HepG2 (cell line): ENCODE measurements around the gene PNN. TPM values are rescaled to one million over a fixed set of nuclear protein-coding genes. Genes with fewer than 3 reads are reported as not detected.

Experiments used
- AFF4 ChIP-seq: sonication (generic); formaldehyde crosslinking; IDR thresholded peaks from 2 replicates; pipeline ENCODE4 v1.4.0; 2020; ENCODE audit warnings: missing genetic modification reagents
- BORCS8-MEF2B ChIP-seq: sonication (generic); formaldehyde crosslinking; IDR thresholded peaks from 2 replicates; pipeline ENCODE4 v1.8.0; 2022; ENCODE audit warnings: mild to moderate bottlenecking, missing genetic modification reagents
- CHD2 ChIP-seq: IDR thresholded peaks from 2 replicates; pipeline ENCODE4 v1.6.1; 2011; ENCODE audit warnings: low read depth, low read length, improper control_type of control experiment
- EHMT2 ChIP-seq: fragments of 200-600 bp; sonication (generic); IDR thresholded peaks from 2 replicates; pipeline ENCODE4 v1.7.0; 2017; ENCODE audit warnings: antibody characterized with exemption, low read depth, low read length, borderline replicate concordance
- KDM5B ChIP-seq: sonication (generic); formaldehyde crosslinking; IDR thresholded peaks from 2 replicates; pipeline ENCODE4 v1.4.0; 2020; ENCODE audit warnings: missing genetic modification reagents, mild to moderate bottlenecking, borderline replicate concordance
- POLR2A ChIP-seq, 2 experiments: IDR thresholded peaks; 2 replicates each; pipeline ENCODE4 v1.6.1; 2011; ENCODE audit warnings: low read depth in 2 of 2, low read length in 2 of 2, mild to moderate bottlenecking in 1 of 2, moderate library complexity in 1 of 2; ENCODE audit not compliant: insufficient read depth in 1 of 2
- SALL1 ChIP-seq: sonication (generic); formaldehyde crosslinking; IDR thresholded peaks from 2 replicates; pipeline ENCODE4 v1.8.0; 2022; ENCODE audit warnings: mild to moderate bottlenecking, missing genetic modification reagents
- ZNF589 ChIP-seq: sonication (generic); formaldehyde crosslinking; conservative IDR thresholded peaks from 2 replicates; pipeline ENCODE4 v1.8.0; 2022; ENCODE audit warnings: mild to moderate bottlenecking, moderate library complexity, missing genetic modification reagents
- polyA plus RNA-seq, 8 experiments: library from polyadenylated mRNA; depleted of rRNA in 3 of 8; stranded (reverse) in 7 of 8; unstranded in 1 of 8; fragments of >200 nt; fragmentation: Illumina TruSeq in 4 of 8; extraction: Trizol in 4 of 8; gene quantifications; 2 replicates each; pipeline versions ENCODE4 v1.2.1 to v1.2.3, GENCODE V29; 2011 to 2016; ENCODE audit warnings: low read depth in 4 of 8, missing spikeins in 1 of 8, mixed read lengths in 1 of 8; ENCODE audit not compliant: insufficient read depth in 1 of 8
- total RNA-seq, 5 experiments: library from RNA; depleted of rRNA; stranded (reverse); fragments of >200 nt; fragmentation: Illumina TruSeq; extraction: Trizol; gene quantifications; 2 replicates each; pipeline ENCODE4 v1.2.3, GENCODE V29; 2016; ENCODE audit warnings: low read depth in 1 of 5
- TF ChIP-seq, protein P1 (sequence below): sonication (generic); formaldehyde crosslinking; conservative IDR thresholded peaks from 2 replicates; pipeline ENCODE4 v1.8.1; 2023; ENCODE audit warnings: missing genetic modification reagents
- TF ChIP-seq, protein P2 (sequence below): sonication (generic); formaldehyde crosslinking; IDR thresholded peaks from 2 replicates; pipeline ENCODE4 v1.4.0; 2020; ENCODE audit warnings: mild to moderate bottlenecking, missing genetic modification reagents
- TF ChIP-seq, protein P3 (sequence below): sonication (generic); formaldehyde crosslinking; IDR thresholded peaks from 2 replicates; pipeline ENCODE4 v1.4.0; 2020; ENCODE audit warnings: missing genetic modification reagents
- TF ChIP-seq, protein P4 (sequence below): sonication (generic); formaldehyde crosslinking; IDR thresholded peaks from 2 replicates; pipeline ENCODE4 v1.4.0; 2020; ENCODE audit warnings: missing genetic modification reagents
- TF ChIP-seq, protein P5 (sequence below): sonication (generic); formaldehyde crosslinking; IDR thresholded peaks from 2 replicates; pipeline ENCODE4 v1.8.1; 2023; ENCODE audit warnings: mild to moderate bottlenecking, missing genetic modification reagents

The PNN gene
- total and polyA plus RNA-seq, 2 of the 13 experiments (the other 11 are each of a cell fraction or from before 2014, with no cell fraction given), result 58.0 to 214 TPM

DNA sequence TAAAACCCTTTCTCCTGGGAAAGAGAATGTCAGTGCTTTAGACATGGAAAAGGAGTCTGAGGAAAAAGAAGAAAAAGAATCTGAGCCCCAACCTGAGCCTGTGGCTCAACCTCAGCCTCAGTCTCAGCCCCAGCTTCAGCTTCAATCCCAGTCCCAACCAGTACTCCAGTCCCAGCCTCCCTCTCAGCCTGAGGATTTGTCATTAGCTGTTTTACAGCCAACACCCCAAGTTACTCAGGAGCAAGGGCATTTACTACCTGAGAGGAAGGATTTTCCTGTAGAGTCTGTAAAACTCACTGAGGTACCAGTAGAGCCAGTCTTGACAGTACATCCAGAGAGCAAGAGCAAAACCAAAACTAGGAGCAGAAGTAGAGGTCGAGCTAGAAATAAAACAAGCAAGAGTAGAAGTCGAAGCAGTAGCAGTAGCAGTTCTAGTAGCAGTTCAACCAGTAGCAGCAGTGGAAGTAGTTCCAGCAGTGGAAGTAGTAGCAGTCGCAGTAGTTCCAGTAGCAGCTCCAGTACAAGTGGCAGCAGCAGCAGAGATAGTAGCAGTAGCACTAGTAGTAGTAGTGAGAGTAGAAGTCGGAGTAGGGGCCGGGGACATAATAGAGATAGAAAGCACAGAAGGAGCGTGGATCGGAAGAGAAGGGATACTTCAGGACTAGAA is 6.1 kb downstream of the PNN start (continued):
- TF ChIP-seq, protein P1, sequence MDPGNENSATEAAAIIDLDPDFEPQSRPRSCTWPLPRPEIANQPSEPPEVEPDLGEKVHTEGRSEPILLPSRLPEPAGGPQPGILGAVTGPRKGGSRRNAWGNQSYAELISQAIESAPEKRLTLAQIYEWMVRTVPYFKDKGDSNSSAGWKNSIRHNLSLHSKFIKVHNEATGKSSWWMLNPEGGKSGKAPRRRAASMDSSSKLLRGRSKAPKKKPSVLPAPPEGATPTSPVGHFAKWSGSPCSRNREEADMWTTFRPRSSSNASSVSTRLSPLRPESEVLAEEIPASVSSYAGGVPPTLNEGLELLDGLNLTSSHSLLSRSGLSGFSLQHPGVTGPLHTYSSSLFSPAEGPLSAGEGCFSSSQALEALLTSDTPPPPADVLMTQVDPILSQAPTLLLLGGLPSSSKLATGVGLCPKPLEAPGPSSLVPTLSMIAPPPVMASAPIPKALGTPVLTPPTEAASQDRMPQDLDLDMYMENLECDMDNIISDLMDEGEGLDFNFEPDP (CRISPR knock-in tag), result no peak
- TF ChIP-seq EHMT2 (no peak), AFF4 (CRISPR knock-in tag) (no peak), ZNF589 (no peak), CHD2 (no peak), POLR2A (IDR thresholded peaks at IDR 0.05; ENCODE audit: insufficient read depth in 1 of 2, low read depth in 2 of 2, low read length in 2 of 2) (peak; percentile 46 to 48; a peak in 3 of 4 replicates), BORCS8-MEF2B (CRISPR knock-in tag) (no peak), SALL1 (CRISPR knock-in tag) (no peak), KDM5B (CRISPR knock-in tag) (no peak)
- TF ChIP-seq, protein P2, sequence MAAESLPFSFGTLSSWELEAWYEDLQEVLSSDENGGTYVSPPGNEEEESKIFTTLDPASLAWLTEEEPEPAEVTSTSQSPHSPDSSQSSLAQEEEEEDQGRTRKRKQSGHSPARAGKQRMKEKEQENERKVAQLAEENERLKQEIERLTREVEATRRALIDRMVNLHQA (CRISPR knock-in tag), result no peak
- TF ChIP-seq, protein P3, sequence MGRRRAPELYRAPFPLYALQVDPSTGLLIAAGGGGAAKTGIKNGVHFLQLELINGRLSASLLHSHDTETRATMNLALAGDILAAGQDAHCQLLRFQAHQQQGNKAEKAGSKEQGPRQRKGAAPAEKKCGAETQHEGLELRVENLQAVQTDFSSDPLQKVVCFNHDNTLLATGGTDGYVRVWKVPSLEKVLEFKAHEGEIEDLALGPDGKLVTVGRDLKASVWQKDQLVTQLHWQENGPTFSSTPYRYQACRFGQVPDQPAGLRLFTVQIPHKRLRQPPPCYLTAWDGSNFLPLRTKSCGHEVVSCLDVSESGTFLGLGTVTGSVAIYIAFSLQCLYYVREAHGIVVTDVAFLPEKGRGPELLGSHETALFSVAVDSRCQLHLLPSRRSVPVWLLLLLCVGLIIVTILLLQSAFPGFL (CRISPR knock-in tag), result no peak
- TF ChIP-seq, protein P4, sequence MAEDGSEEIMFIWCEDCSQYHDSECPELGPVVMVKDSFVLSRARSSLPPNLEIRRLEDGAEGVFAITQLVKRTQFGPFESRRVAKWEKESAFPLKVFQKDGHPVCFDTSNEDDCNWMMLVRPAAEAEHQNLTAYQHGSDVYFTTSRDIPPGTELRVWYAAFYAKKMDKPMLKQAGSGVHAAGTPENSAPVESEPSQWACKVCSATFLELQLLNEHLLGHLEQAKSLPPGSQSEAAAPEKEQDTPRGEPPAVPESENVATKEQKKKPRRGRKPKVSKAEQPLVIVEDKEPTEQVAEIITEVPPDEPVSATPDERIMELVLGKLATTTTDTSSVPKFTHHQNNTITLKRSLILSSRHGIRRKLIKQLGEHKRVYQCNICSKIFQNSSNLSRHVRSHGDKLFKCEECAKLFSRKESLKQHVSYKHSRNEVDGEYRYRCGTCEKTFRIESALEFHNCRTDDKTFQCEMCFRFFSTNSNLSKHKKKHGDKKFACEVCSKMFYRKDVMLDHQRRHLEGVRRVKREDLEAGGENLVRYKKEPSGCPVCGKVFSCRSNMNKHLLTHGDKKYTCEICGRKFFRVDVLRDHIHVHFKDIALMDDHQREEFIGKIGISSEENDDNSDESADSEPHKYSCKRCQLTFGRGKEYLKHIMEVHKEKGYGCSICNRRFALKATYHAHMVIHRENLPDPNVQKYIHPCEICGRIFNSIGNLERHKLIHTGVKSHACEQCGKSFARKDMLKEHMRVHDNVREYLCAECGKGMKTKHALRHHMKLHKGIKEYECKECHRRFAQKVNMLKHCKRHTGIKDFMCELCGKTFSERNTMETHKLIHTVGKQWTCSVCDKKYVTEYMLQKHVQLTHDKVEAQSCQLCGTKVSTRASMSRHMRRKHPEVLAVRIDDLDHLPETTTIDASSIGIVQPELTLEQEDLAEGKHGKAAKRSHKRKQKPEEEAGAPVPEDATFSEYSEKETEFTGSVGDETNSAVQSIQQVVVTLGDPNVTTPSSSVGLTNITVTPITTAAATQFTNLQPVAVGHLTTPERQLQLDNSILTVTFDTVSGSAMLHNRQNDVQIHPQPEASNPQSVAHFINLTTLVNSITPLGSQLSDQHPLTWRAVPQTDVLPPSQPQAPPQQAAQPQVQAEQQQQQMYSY (CRISPR knock-in tag), result 0 out of 2 replicates have a peak, but pooled peaks have one; percentile 27
- TF ChIP-seq, protein P5, sequence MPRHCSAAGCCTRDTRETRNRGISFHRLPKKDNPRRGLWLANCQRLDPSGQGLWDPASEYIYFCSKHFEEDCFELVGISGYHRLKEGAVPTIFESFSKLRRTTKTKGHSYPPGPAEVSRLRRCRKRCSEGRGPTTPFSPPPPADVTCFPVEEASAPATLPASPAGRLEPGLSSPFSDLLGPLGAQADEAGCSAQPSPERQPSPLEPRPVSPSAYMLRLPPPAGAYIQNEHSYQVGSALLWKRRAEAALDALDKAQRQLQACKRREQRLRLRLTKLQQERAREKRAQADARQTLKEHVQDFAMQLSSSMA (CRISPR knock-in tag), result no peak
